ENCODE results near the gene CDH4. TPM values are rescaled to one million over a fixed set of nuclear protein-coding genes. Genes with fewer than 3 reads are reported as not detected.

Gene CDH4
- total and polyA plus RNA-seq, 2 of the 13 experiments (the other 11 are each of a cell fraction or from before 2014, with no cell fraction given) = not detected

- TF ChIP-seq TCF12 (IDR thresholded peaks at IDR 0.05) (no peak), TCF12 (CRISPR knock-in tag; IDR thresholded peaks at IDR 0.05) (no peak), DR1 (CRISPR knock-in tag; IDR thresholded peaks at IDR 0.05) (no peak), ZHX1 (CRISPR knock-in tag; IDR thresholded peaks at IDR 0.05; ENCODE audit: low read depth) (no peak), ZBTB2 (CRISPR knock-in tag; IDR thresholded peaks at IDR 0.05; ENCODE audit: low read depth) (no peak), HMG20B (CRISPR knock-in tag; conservative IDR thresholded peaks at IDR 0.05) (no peak), ZNF335 (CRISPR knock-in tag; IDR thresholded peaks at IDR 0.05) (no peak), ZNF138 (CRISPR knock-in tag; IDR thresholded peaks at IDR 0.05; ENCODE audit: low read depth) (no peak), ARNTL (CRISPR knock-in tag; IDR thresholded peaks at IDR 0.05) (peak; percentile 79; the same call in 1 of the 2 replicates), KDM1A (CRISPR knock-in tag; IDR thresholded peaks at IDR 0.05) (peak; percentile 98), ZNF251 (CRISPR knock-in tag; IDR thresholded peaks at IDR 0.05) (no peak), RFX5 (IDR thresholded peaks at IDR 0.05; ENCODE audit: low read depth, low read length) (no peak)
- TF ChIP-seq, protein P1, sequence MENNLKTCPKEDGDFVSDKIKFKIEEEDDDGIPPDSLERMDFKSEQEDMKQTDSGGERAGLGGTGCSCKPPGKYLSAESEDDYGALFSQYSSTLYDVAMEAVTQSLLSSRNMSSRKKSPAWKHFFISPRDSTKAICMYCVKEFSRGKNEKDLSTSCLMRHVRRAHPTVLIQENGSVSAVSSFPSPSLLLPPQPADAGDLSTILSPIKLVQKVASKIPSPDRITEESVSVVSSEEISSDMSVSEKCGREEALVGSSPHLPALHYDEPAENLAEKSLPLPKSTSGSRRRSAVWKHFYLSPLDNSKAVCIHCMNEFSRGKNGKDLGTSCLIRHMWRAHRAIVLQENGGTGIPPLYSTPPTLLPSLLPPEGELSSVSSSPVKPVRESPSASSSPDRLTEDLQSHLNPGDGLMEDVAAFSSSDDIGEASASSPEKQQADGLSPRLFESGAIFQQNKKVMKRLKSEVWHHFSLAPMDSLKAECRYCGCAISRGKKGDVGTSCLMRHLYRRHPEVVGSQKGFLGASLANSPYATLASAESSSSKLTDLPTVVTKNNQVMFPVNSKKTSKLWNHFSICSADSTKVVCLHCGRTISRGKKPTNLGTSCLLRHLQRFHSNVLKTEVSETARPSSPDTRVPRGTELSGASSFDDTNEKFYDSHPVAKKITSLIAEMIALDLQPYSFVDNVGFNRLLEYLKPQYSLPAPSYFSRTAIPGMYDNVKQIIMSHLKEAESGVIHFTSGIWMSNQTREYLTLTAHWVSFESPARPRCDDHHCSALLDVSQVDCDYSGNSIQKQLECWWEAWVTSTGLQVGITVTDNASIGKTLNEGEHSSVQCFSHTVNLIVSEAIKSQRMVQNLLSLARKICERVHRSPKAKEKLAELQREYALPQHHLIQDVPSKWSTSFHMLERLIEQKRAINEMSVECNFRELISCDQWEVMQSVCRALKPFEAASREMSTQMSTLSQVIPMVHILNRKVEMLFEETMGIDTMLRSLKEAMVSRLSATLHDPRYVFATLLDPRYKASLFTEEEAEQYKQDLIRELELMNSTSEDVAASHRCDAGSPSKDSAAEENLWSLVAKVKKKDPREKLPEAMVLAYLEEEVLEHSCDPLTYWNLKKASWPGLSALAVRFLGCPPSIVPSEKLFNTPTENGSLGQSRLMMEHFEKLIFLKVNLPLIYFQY (CRISPR knock-in tag; IDR thresholded peaks at IDR 0.05; ENCODE audit: borderline replicate concordance) = no peak
- TF ChIP-seq, protein P2, sequence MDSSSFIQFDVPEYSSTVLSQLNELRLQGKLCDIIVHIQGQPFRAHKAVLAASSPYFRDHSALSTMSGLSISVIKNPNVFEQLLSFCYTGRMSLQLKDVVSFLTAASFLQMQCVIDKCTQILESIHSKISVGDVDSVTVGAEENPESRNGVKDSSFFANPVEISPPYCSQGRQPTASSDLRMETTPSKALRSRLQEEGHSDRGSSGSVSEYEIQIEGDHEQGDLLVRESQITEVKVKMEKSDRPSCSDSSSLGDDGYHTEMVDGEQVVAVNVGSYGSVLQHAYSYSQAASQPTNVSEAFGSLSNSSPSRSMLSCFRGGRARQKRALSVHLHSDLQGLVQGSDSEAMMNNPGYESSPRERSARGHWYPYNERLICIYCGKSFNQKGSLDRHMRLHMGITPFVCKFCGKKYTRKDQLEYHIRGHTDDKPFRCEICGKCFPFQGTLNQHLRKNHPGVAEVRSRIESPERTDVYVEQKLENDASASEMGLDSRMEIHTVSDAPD (CRISPR knock-in tag; IDR thresholded peaks at IDR 0.05) = no peak
- TF ChIP-seq, protein P3, sequence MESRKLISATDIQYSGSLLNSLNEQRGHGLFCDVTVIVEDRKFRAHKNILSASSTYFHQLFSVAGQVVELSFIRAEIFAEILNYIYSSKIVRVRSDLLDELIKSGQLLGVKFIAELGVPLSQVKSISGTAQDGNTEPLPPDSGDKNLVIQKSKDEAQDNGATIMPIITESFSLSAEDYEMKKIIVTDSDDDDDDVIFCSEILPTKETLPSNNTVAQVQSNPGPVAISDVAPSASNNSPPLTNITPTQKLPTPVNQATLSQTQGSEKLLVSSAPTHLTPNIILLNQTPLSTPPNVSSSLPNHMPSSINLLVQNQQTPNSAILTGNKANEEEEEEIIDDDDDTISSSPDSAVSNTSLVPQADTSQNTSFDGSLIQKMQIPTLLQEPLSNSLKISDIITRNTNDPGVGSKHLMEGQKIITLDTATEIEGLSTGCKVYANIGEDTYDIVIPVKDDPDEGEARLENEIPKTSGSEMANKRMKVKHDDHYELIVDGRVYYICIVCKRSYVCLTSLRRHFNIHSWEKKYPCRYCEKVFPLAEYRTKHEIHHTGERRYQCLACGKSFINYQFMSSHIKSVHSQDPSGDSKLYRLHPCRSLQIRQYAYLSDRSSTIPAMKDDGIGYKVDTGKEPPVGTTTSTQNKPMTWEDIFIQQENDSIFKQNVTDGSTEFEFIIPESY (CRISPR knock-in tag; IDR thresholded peaks at IDR 0.05) = peak; percentile 56; the same call in 1 of the 2 replicates
Measured at GRCh38 chr20:61965606-61966491, 713.8 kb downstream of the CDH4 start (continued).

Measured in HepG2 (cell line).